SKM-1 treated with dmso at 0.1 percent for 144 hours (cell line): ENCODE measurements around the gene IRGM.

Experiments used
- DNase-seq: peaks from one replicate; lab custom pipeline; 2025; ENCODE audit not compliant: unreplicated experiment; lab: John Stamatoyannopoulos, UW

Gene IRGM

DNA sequence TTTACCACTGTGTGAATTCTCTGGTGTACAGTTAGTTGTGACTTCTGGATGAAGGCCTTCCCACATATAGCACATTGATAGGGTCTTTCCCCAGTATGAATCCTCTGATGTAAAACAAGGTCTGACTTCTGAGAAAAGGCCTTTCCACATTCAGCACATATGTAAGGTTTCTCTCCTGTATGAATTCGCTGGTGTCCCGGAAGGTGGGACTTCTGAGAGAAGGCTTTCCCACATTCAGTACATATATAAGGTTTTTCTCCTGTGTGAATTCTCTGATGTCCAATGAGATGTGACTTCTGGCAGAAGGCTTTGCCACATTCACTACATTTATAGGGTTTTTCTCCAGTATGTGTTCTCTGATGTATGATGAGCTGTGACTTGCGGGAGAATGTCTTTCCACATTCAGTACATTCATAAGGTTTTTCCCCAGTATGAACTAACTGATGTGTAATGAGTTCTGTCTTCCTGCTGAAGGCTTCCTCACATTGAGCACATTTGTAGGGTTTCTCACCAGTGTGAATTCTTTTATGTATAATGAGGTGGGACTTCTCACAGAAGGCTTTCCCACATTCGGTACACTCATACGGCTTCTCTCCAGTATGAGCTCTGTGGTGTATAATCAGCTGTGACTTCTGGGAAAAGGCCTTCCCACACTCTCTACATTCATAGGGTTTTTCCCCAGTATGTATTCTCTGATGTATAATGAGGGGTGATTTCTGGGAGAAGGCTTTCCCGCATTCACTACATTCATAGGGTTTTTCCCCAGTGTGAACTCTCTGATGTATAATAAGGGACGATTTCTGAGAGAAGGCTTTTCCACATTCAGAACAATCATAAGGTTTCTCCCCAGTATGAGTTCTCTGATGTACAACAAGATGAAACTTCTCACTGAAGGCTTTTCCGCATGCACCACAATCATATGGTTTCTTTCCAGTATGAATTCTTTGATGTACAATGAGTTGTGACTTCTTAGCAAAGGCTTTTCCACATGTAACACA lies 49.4 kb downstream of the IRGM start:
- no peak for DNase-seq
